ENCODE measurements around the gene ELMO1.

The ELMO1 gene

DNA sequence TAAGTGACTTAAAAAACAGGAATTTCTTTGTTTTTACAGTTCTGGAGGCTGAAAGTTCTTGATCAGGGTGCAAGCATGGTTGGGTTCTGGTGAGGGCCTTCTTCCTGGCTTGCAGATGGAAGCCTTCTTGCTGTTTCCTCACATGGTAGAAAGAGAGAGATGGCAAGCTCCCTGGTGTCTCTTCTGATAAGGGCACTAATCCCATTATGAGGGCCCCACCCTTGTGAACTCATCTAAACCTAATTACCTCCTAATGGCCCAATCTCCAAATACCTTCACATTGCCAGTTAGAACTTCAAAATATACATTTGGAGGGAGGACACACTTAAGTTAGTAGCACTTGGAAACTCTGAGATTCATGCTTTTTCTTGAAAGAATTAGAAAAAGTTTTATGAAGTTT is 410.0 kb downstream of the ELMO1 start:
- TF ChIP-seq, protein P1, sequence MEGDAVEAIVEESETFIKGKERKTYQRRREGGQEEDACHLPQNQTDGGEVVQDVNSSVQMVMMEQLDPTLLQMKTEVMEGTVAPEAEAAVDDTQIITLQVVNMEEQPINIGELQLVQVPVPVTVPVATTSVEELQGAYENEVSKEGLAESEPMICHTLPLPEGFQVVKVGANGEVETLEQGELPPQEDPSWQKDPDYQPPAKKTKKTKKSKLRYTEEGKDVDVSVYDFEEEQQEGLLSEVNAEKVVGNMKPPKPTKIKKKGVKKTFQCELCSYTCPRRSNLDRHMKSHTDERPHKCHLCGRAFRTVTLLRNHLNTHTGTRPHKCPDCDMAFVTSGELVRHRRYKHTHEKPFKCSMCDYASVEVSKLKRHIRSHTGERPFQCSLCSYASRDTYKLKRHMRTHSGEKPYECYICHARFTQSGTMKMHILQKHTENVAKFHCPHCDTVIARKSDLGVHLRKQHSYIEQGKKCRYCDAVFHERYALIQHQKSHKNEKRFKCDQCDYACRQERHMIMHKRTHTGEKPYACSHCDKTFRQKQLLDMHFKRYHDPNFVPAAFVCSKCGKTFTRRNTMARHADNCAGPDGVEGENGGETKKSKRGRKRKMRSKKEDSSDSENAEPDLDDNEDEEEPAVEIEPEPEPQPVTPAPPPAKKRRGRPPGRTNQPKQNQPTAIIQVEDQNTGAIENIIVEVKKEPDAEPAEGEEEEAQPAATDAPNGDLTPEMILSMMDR (IDR thresholded peaks at IDR 0.05; ENCODE audit: extremely low read depth, insufficient read depth, missing control alignments), result no peak
- in situ Hi-C loops (cut with MboI; ENCODE audit: low pct_unique_long_range_greater_than_20kb, low sequenced_read_pairs, unreplicated experiment), result no loop called here
- no peak for DNase-seq (ENCODE audit: low spot score)

DNA sequence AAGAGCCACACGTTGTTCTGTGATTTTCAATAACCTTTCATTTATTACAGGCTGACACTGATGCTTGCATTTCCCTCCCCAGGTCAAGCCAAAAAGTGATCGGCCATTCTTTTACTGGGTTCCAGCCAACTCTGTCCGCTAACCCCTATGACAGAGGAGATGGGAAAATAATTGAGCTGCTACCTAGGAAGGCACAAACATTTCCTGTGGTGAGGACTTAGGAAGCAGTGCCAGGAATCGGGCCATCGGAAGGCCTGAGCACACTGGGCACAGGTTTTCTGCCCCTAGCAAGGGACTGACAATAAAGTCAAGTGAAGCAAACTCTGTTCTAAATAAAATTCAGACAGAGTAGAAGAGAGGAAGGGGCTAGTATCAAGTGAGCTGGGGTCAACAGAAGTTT is 411.4 kb downstream of the ELMO1 start:
- TF ChIP-seq, protein P1 (IDR thresholded peaks at IDR 0.05; ENCODE audit: extremely low read depth, insufficient read depth, missing control alignments), result no peak
- in situ Hi-C loops (cut with MboI; ENCODE audit: low pct_unique_long_range_greater_than_20kb, low sequenced_read_pairs, unreplicated experiment), result no loop called here
- no peak for DNase-seq (ENCODE audit: low spot score)

DNA sequence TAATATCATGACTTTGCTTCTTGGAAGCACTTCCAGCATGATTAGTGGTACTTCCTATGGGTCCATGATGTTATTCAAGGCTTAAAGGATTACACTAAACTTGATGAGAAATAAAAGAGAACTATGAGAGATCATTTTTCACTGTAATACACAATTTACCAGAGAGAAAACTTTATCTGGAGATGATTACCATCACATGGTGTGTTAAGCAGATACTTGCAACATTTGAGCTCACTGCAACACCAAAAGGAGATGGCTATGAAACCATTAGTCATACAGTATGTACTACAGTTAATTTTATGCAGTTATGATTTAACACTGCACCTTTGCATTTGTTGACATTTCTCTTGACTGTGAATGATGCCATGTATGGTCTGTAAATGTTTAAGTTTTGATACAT is 413.0 kb downstream of the ELMO1 start:
- TF ChIP-seq, protein P1 (IDR thresholded peaks at IDR 0.05; ENCODE audit: extremely low read depth, insufficient read depth, missing control alignments), result no peak

DNA sequence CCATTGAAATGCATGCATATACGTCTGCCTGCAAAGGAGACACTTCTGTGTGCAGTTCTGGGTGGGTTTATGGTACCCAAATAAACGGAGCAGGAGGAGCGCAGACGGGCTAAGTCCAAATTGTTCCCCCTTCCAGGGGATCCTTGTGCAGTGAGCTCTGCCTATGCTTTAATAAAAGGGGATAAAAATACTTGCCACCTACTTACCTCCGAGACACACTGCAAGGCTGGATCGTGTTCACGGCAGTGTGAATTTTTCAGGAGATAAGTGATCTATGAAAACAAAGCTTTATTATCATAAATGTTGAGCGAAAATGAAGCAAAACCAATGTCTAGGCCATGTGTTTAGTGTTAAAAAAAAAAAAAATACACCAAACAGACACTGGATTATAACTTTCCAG is 415.5 kb downstream of the ELMO1 start:
- TF ChIP-seq, protein P1 (IDR thresholded peaks at IDR 0.05; ENCODE audit: extremely low read depth, insufficient read depth, missing control alignments), result no peak
- in situ Hi-C loops (cut with MboI; ENCODE audit: low pct_unique_long_range_greater_than_20kb, low sequenced_read_pairs, unreplicated experiment), result no loop called here
- no peak for DNase-seq (ENCODE audit: low spot score)

More for the DNA sequence above, 413.0 kb downstream of the ELMO1 start:
- in situ Hi-C loops (cut with MboI; ENCODE audit: low pct_unique_long_range_greater_than_20kb, low sequenced_read_pairs, unreplicated experiment), result no loop called here
- no peak for DNase-seq (ENCODE audit: low spot score)

DNA sequence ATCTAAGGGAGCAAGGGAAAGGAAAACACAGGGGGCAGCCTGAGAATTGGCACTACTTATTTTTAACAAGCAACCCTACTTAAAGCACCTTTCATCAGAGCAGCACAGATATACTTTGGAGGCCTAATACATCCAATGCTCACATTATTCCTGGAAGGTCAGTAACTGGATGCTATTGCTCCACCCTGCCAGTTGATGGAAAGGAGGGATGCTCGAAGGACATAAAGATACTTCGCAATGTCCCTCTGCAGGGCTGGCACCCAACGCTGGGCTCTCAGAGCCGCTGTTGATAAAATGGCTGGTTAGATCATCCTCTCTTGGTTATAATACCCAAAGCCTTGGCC is 416.4 kb downstream of the ELMO1 start:
- in situ Hi-C loops (cut with MboI; ENCODE audit: low pct_unique_long_range_greater_than_20kb, low sequenced_read_pairs, unreplicated experiment), result no loop called here
- no peak for DNase-seq (ENCODE audit: low spot score)
- TF ChIP-seq, protein P1 (IDR thresholded peaks at IDR 0.05; ENCODE audit: extremely low read depth, insufficient read depth, missing control alignments), result no peak

DNA sequence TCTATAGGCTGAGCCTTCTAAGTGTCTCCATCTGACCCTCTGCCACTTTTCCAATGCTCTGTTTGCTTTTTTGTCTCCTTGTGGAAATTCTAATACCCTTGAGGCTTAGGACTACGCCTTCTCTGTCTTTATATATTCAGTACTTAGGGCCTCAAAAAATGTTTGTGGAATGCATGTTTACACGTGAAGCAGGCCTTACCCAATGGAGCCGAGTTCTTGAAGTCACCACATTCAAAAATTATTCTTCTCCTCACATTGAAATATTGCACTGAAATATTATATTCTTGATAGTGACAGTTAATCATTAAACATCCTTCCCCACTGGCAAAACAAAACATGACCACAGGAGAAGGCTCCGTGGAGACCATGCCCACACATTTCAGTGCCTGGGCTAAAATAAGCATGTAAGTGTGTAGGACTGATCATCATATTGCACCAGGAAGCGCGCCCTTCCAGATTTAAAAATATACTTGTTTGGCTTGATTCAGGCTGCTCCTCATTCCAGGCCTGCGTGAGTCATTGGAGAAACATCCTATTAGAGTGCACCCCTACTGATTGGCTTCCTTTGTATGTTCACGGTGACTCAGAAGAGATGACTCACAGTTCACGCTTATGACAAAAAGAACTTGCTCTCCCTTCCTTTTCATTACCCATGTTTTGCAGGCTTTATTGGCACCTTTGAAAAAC is 416.9 kb downstream of the ELMO1 start:
- no peak for DNase-seq (ENCODE audit: low spot score)
- in situ Hi-C loops (cut with MboI; ENCODE audit: low pct_unique_long_range_greater_than_20kb, low sequenced_read_pairs, unreplicated experiment), result no loop called here
- TF ChIP-seq, protein P1 (IDR thresholded peaks at IDR 0.05; ENCODE audit: extremely low read depth, insufficient read depth, missing control alignments), result no peak

All from GM13977 (cell line).